ENCODE results near the gene SCGN.

The SCGN gene

DNA sequence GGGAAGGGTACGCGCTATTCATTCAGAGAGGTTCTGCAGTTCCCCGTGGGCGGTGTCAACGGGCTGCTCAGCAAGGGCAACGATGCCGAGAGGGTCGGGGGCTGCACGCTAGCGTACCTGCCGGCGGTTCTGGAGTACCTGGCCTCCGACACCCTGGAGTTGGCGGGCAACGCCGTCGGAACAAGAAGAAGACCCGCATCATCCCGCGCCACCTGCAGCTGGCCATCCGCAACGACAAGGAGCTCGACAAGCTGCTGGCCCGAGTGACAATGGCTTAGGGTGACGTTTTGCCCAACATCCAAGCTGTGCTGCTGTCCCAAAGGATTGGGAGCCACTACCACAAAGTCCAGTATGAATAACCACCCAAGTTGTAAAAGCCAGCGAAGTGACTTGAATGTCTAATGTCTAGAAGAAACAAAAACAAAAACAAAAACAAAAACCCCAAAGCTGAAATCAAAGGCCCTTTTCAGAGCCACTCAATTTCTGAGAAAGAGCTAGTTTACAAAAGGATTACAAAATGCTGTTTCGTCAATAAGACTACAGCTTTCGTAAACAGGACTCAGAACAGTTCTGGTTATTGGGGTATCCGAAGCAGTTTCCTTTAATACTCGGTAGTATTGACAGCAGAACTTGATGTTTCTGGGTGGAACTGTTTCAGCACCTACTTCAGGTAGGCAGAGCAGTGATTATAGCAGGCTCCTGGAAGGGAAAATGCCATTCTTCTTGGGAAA is 80.6 kb downstream of the SCGN start:
- no peak for DNase-seq

DNA sequence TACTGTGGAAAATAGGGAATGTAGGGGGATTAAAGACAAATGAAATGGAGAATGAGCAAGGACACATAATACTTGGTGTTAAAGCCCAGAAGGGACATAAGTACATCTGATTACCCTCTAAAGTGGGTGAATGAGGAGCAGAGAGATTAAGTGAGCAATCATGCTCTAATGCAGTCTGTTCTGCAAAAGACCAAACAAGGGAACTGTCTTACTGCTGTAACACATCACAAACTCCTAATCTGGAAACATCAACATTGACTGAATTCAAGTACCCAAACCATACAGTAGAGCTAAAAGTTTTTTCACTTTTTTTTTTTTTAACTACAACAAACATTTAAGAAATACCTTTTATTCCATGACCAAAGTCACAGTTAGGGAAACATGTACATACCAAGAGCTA is 83.2 kb downstream of the SCGN start:
- DNase-seq = peak; percentile 74 to 87

GRCh38 chr6:25743868-25744267 is 91.9 kb downstream of the SCGN start:
- no peak for DNase-seq

DNA sequence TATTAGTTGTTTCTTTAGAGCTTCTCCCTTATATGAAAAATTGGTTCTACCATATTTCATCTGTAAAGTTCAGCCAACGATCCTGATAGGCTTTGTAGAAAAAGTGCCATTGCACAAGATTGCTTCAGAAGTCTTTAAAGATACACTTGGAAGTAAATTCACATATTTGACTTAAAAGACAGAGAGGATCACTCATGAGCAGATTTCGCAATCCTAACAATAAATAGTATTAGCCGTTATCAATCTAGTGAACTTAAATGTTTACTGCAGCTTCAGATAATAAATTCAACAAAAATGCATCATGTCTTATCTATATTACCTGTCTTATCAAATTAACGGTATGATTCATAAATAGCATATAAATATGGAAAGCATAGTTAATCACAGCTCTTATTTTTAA is 93.8 kb downstream of the SCGN start:
- no peak for DNase-seq

DNA sequence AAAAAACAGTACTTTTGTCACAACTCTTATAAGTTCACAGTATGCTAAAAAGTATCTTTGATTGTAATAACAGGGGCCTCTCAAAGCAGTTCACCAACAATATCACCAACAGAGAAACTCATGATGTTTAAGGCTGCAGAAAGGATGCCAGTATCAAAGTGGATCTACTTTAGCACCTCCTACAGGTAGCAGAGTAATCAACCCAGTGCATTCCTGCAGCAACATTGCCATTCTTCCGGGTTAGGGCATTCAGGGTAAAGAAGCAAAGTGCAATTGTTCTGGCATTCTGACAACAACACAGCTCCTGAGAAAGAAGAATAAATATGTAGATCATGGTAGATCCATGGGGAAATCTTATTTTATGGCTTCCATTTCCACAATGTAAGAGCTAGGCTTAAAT is 95.0 kb downstream of the SCGN start:
- DNase-seq = no peak

DNA sequence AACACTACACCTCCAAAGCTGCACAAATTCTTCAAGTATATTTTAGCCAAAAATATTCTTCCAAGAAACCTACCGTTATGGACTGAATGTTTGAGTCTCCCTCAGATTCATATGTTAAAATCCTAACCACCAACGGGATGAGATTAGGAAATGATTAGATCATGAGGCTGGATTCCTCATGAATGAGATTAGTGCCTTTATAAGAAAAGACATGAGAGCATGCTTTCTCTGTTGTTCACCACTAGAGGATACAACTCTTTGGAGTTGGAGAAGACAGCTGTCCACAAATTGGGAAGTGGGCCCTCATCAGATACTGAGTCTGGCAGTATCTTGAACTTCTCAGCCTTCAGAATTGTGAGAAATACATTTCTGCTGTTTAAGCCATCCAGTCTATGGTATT is 95.5 kb downstream of the SCGN start:
- no peak for DNase-seq

GRCh38 chr6:25748049-25748448 is 96.0 kb downstream of the SCGN start:
- DNase-seq = no peak

GRCh38 chr6:25748601-25749517 is 96.8 kb downstream of the SCGN start:
- peak; percentile 59 to 63 for DNase-seq

GRCh38 chr6:25749837-25750236 is 97.8 kb downstream of the SCGN start:
- no peak for DNase-seq

GRCh38 chr6:25750906-25751305 is 98.9 kb downstream of the SCGN start:
- DNase-seq = peak in 1 of 2 experiments; percentile 27
